ENCODE measurements around the gene BET1.
"Not testable (repeated sequence)": the region's sequence is repeated elsewhere in the genome, so short reads cannot be mapped to it uniquely, and the experiment has no call there.

BET1 gene, protein sequence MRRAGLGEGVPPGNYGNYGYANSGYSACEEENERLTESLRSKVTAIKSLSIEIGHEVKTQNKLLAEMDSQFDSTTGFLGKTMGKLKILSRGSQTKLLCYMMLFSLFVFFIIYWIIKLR
- total RNA-seq, result 6.8 to 14.5 (median 11.0) reads per million in 4 donors

DNA sequence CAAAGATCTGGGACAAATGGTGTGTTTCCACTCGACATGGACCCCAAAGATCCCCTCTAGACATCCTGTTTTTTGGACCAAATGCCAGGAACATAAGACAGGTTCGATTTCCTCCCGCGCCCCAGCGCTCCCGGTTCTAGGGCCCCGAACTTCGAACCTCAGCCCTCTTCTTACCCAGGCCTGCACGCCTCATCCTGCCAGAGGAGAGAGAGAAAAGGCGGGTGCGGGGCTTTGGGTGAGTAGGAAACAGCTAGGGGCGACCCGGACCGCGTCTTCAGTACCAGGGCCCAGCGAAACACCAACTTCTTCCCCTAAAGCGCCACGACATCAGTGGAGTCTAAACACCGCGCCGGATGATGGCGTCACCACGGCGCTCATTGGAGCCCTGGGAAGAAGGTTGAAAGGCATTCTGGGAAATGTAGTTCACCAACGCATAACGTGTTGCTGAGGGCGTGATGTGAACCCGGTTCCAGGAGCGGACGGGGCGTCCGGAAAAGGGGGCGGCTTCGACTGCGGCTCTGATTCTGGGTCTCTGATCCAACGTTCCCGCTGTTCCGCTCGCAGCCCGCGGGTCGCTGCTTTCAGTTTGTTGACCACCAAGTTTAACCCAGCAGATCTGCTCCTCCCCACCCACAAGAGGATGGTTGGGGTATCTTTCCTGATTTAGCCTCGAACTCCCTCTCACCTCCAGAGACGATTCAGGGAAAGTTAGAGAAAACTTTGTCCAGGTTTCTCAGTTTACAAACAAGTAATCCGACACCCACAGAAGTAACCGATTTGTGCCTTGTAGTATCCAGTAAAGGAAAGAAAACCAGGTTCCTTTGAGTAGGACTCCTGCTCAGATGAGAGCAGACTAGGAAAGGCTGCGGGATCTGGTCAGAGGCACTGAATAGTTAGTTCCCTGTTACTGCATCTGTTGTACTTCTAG, at the start of gene BET1:
BET1 (minus strand) TSS at position 332 of the 928 bp plus-strand sequence; CDS start at position 193, 139 bp downstream.
- peak; percentile 83 to 94 (median 88) for DNase-seq

DNA sequence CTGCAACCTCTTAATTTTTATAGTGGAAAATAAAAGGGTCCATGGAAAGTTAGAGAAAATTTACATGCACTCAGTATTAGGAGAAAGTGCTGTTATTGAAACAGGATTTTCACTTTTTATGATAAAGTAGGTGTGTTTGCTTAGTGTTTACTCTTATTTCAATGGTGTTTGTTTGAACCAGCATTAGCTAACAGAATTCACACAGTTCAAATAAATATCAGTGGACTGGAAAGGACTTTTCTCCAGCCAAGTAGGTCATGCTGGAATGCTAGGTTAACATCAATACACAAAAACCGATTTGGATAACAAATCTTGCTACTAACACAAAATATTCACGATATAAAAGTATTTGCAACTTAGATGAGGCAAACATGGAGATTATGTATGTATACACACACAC, 49.4 kb upstream of the BET1 start:
- DNase-seq, result no peak

DNA sequence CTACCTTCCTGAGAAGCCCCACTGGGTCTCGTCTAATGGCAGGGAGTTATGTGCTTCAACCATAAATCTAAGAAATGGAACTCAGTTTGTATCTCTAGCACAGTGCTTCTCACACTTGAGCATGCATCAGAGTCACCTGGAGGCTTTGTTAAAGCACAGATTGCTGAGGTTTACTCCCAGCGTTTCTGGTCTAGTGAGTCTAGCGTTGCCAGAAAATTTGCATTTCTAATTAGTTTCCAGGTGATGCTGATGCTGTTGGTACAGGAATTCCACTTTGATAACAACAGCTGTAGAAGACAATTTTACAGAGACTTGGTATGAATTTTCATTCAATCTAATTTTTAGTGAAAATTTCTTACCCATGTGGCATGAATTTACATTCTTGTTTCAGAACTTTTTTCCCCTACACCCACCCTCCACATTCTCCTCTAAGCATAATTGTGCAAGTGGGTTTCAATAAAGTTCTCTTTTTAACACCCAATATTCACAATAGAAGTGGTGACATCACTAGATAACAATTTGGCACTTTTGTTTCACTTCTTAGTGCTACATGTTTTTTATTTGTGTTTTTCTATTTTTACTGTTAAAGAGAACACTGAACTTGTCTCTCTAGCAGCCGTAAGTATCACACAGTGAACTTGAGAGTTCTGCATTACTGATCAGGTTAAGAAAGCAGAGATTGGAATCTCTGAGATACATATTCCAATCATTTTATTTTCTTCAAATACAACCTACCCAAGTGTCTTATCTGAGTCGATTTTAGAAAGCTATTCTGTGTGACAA, 48.4 kb upstream of the BET1 start:
- no peak for DNase-seq

GRCh38 chr7:94050046-94050445, 45.9 kb upstream of the BET1 start:
- no peak for DNase-seq

- no peak for DNase-seq
Observed at GRCh38 chr7:94049615-94050014, 45.5 kb upstream of the BET1 start.

DNA sequence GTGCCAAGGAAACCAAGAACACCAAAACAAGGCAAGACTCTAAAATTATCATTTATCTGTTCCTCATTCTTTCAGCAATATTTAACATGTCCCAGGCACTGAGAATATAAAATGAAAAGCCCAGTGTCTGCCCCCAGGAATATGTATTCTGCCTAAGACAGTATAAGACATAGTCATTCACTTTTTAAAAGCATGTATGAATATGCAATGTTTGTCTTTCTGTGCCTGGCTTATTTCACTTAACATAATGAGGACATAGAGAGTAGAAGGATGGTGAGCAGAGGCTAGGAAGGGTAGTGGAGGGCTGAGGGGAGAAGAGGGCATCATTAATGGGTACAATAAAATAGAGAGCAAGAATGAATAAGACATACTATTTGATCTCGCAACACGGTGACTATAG, 44.6 kb upstream of the BET1 start:
- no peak for DNase-seq

DNA sequence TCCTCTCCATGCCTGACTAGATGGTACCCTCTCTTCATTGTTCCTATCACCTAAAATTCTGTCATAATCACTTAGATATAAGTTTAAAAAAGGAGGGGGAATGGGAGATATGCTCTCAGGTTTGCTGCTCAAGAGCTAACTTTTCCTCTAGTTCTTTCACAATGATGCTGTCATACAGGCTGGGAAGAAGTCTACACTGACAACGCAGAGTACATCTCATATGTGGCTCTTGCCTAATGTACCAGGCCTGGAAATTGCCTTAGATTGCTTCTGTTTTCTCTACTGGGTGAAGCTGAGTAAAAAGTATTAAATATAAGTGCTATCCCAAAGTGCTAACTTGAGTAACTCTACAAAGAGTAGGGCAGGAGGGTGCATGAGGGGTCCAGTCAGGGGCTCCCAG, 43.8 kb upstream of the BET1 start:
- no peak for DNase-seq

DNA sequence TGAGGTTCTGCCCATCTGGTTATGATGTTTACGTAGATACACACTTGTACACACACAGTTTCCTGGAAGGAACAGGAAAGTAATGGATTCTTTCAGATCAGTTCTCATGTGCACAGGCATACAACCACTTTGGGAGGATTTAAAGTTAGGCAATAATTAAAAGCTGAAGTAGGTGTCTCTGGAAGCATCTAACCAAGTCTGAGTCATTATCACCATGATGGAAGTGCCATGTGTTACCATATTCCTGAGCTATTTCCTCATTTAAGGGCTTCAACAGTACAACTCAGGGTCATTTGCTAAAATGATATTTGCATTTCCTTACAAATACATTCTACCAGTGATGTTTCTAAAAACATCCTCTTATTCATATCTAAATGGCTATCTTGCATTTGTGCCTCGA, 41.4 kb upstream of the BET1 start:
- DNase-seq, result no peak

GRCh38 chr7:94044806-94045205, 40.7 kb upstream of the BET1 start:
- no peak for DNase-seq

- DNase-seq, result no peak
Observed at GRCh38 chr7:94043299-94043698, 39.1 kb upstream of the BET1 start.

- no peak for DNase-seq
Observed at GRCh38 chr7:94042381-94042780, 38.2 kb upstream of the BET1 start.

GRCh38 chr7:94041529-94041928, 37.4 kb upstream of the BET1 start:
- no peak for DNase-seq

DNA sequence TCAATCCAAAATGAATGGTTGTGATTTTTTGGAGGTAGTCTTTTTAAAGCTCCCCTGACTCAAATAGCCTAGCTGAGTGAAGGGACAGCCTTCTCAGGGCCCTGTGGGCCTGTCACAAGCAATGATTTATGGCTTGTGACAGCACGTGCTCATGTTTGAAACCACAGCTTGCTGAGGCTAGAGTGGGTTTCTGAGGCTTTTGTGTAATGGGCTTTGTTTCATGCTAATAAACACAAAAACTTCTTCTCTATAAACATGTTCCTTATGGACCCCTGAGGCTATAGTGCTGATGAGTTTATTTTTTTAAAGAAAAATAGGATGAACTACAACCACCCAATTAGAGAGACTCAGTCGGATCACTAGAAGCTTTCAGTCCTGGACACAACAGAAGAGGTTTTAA, 36.1 kb upstream of the BET1 start:
- no peak for DNase-seq

GRCh38 chr7:94039368-94040035, 35.3 kb upstream of the BET1 start:
- no peak for DNase-seq

DNA sequence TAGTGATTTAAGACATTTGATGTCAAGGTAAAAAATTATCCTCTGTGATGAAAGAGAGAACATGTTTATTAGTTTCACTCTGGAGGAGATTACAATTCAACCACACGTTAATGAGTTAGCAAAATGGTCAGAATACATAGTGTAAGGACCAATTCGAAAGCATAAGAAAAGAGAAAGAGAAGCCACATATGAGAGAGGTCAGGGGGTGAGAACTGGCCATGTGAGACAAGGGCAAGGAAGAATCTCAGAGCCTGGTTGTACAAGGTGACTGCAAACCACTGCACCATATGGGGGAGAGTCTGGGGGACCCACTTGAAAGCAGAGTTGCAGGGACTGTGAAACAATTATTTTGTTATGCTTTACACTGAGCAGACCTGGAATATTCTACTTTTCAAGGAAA, 27.7 kb upstream of the BET1 start:
- DNase-seq, result no peak

- no peak for DNase-seq
Observed at GRCh38 chr7:94030634-94031033, 26.5 kb upstream of the BET1 start.

DNA sequence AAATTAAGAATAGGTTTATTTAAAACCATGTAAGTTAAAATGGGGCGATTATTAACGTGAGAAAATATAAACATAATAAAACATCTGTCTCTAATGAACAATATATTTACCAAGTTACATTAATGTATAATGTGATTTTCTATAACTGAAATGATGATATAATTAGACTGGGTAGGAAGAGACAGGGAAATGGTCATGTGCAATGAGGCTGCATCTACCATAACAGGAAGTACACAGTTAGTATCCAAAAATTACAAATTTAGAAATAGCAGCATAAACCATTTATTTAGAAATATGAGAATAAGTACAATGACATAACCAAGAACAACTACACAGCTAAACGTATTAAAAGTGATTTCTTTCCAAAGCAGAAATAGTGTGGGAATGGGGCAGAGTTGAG, 25.8 kb upstream of the BET1 start:
- no peak for DNase-seq

GRCh38 chr7:94028768-94029167, 24.6 kb upstream of the BET1 start:
- DNase-seq, result no peak

DNA sequence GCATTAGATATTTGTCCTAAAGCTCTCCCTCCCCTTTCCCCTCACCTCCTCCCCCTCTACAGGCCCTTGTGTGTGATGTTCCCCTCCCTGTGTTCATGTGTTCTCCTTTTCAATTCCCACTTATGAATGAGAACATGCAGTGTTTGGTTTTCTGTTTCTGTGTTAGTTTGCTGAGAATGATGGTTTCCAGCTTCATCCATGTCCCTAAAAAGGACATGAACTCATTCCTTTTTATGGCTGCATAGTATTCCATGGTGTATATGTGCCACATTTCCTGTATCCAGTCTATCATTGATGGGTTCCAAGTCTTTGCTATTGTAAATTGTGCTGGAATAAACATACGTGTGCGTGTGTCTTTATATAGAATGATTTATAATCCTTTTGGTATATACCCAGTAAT, 22.5 kb upstream of the BET1 start:
- not testable (repeated sequence) for DNase-seq

DNA sequence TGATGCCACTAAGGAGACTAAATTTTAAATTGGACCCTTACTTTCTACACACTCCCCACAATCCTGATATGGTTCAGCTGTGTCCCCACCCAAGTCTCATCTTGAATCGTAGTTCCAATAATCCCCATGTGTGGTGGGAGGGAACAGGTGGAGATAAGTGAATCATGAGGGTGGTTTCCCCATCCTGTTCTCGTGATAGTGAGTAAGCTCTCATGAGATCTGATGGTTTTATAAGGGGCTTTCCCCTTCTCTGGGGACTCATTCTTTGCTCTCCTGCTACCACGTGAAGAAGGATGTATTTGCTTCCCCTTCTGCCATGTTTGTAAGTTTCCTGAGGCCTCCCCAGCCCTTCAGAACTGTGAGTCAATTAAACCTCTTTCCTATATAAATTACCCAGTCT, 18.4 kb upstream of the BET1 start:
- no peak for DNase-seq

DNA sequence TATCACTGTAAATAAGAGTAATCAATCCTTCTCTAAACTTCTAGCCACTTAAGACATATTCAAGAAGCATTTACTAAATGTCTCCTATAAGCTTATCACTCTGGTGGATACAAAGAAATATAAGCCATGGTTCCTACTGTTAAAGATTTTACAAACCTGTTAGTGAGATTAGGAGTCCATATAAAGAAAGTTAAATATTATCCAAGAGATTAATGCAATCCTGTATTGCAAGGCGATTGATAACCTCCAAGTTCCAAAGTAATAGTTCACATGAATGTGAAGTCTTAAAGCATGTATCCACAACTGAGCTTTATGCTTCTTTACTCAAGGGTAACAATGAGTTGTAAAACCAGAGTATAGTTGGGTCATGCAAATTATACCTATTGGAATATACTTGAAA, 12.6 kb upstream of the BET1 start:
- no peak for DNase-seq

DNA sequence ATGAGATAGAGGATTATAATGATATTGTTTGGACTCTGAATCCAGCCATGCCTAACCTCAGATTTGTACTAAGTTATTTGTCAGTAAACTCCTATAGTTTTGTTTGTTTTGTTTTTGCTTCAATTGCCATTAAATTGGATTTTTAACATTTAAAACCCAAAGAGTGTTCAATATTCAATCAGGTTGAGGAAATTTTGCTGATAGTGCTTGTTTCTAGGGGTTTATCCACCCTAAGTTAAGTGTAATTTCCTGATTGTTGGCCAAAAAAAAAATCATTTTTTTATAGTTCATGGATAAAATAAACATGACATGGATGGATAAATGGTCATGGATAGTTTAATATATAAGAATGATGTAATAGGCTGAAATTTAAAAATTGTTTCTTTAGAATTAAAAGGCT, 11.4 kb upstream of the BET1 start:
- no peak for DNase-seq

DNA sequence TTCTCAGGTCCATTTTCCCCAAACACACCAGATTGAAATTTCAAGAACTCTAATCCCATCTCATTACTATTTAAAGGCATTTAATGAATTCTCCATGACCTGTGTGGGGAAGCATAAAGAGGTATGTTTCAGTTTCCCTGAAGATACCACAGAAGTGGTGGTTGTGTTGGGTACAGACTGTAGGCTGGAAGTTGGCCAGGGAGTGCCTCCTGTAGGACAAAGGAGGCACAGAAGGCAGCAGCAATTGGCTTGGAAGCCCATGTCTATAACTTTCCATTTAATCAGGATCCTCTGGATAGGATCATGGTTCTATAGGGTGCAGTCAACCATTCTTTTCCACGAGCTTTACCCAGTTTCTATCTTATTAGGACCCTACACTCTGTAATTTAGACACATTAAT, 8.6 kb upstream of the BET1 start:
- DNase-seq, result no peak
